GM12891 (cell line): ENCODE results near the gene RIOX2.

Experiments
- POLR2A ChIP-seq: IDR thresholded peaks from 2 replicates; pipeline ENCODE4 v1.6.1; 2011; ENCODE audit warnings: low read depth, low read length, control low read depth
- POLR2AphosphoS5 ChIP-seq: IDR thresholded peaks from 2 replicates; pipeline ENCODE4 v1.6.1; 2011; ENCODE audit warnings: low read depth, low read length, control low read depth
- TAF1 ChIP-seq: IDR thresholded peaks from 2 replicates; pipeline ENCODE4 v1.6.1; 2011; ENCODE audit warnings: low read depth, low read length, control low read depth

DNA sequence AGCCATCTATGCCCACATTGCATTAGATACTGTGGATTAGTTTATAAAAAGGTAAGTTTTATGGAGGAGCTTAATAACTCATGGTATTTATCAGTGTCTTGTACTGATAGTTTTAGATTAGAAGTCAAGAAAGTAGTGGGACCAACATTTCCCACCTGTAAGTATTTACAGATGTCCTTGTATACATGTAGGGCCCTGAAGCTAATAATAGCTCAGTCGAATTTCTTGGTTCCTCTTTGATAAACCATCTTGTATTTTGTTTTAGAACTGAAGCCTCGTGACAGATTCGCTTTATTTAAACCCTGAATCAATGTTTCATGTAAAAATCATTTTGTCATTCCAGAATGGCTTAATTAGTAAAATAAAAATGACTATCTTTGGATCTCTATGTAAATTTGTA is 77.0 kb downstream of the RIOX2 start:
- TF ChIP-seq POLR2AphosphoS5: no peak
- no peak for TF ChIP-seq TAF1
- no peak for TF ChIP-seq POLR2A
